GM21786 (cell line): ENCODE results near the gene INIP.

Source experiments
- ATAC-seq: cut with Tn5 transposase; IDR thresholded peaks from one replicate; pipeline ENCODE4 v1.9.1; 2021; ENCODE audit not compliant: unreplicated experiment

The INIP gene

GRCh38 chr9:112717661-112718331 lies at the start of gene INIP:
Gene INIP (minus strand): TSS chr9:112718117. CDS start chr9:112716485, 1,632 bp downstream.
- peak; percentile 96 for ATAC-seq

GRCh38 chr9:112765281-112765680 lies 47.4 kb upstream of the INIP start:
- no peak for ATAC-seq

DNA sequence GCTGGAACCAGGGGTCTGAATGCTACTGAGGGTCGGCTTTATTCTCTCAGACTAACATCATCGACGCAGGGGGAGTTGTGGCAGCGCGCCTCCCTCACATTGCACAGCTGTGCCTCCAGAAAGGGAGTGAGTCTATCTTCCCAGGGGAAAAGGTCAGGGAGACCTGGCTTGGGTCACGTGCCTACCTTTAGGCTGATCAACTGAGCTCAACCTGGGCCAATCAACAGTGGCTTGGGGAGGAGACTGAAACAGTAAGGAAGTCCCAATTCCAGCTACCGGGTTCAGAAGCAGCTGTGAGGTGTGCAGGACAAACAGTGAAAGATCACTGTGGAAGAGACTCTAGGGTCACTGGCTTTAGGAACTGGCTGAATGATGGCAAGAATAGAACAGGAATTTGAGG lies 46.9 kb upstream of the INIP start:
- no peak for ATAC-seq

GRCh38 chr9:112764344-112764743 lies 46.4 kb upstream of the INIP start:
- ATAC-seq, result no peak

DNA sequence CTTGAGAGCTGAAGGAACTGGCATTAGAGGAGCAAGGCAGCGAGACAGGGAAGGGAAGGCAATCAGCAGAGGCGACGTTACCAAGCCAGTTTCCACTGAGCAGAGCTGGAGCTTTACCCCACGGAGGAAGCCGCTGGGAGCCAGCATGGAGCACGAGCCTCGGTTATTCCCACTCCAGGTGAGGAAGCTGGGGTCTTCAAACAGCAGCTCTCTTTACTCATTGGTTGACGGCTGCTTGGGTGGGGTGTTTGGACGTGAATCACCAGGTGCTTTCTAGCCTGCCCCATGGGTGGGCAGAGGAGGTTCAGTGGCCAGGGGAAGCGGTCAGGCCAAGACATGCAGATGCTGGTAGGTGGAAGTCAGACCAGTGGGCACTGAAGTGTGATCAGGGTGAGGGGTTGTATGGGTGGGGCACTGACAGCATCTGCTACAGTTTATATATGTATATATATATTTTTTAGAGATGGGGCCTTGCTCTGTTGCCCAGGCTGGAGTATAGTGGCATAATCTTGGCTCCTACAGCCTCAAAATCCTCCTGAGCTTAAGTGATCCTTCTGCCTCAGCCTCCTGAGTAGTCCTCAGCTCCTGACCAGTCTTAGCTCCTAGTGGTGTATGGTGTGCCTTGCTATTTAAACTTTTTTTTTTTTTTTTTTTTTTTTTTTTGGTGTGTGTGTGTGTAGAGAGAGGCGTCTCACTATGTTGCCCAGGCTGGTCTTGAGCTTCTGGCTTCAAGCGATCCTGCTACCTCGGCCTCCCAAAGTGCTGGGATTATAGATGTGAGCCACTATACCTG lies 45.0 kb upstream of the INIP start:
- no peak for ATAC-seq

DNA sequence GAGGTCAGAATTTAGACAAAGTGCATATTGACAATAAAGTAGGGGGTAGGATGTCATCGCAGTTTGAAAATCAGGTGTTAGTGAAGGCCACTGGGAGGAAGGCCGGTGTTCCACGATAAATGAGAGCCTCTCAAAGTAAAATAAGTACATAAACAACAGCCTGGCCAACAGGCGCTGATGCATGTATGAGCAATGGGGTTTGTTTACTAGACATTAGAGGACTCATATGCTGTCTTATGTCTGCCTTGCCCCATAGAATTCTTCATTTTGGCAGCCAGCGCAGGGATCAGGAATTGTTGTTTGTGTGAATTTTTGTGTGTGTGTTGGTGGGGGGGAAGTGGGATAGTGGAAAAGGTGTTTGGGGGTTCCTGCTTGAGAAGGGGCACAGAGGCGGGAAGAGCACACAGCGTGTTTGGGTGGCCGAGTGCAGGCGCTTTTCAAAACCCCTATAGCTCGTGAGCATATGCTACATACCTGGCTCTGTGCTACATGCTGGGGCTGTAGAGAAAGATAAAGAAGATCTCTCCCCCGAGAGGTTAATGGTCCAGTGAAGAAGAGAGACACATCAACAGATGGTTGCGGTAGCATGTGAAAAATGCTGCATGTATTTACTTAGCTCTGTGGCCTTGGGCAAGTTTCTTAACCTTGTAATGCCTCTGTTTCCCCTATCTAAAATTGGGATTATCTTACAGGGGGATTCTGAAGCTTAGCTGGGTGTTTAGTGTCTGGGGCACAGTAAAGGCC lies 44.2 kb upstream of the INIP start:
- ATAC-seq, result no peak

GRCh38 chr9:112760821-112761220 lies 42.9 kb upstream of the INIP start:
- ATAC-seq, result no peak

GRCh38 chr9:112757940-112758339 lies 40.0 kb upstream of the INIP start:
- no peak for ATAC-seq

- ATAC-seq, result no peak
Measured at GRCh38 chr9:112757282-112757883, 39.5 kb upstream of the INIP start.

DNA sequence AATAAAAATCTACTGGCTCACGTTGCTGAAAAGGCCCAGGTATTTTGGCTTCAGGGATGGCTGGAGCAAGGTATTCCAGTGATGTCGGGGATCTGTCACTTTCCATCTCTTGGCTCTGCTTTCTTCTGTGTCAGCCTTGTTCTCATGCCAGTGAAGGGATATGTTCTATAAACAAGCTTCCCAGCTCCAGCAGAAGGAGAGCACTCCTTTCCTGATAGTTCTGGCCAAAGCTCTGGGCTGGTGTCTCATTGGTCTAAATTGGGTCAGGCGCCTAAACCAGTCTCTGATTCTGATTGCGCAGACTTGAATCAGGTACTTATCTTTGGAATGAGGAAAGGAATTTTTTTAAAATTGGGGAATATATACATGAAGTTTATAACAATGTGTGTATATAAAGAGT lies 37.8 kb upstream of the INIP start:
- no peak for ATAC-seq

- ATAC-seq, result no peak
Measured at GRCh38 chr9:112755016-112755427, 37.1 kb upstream of the INIP start.

- ATAC-seq, result no peak
Measured at GRCh38 chr9:112754578-112754977, 36.7 kb upstream of the INIP start.

- ATAC-seq, result no peak
Measured at GRCh38 chr9:112753725-112754124, 35.8 kb upstream of the INIP start.

- no peak for ATAC-seq
Measured at GRCh38 chr9:112752334-112753125, 34.6 kb upstream of the INIP start.

DNA sequence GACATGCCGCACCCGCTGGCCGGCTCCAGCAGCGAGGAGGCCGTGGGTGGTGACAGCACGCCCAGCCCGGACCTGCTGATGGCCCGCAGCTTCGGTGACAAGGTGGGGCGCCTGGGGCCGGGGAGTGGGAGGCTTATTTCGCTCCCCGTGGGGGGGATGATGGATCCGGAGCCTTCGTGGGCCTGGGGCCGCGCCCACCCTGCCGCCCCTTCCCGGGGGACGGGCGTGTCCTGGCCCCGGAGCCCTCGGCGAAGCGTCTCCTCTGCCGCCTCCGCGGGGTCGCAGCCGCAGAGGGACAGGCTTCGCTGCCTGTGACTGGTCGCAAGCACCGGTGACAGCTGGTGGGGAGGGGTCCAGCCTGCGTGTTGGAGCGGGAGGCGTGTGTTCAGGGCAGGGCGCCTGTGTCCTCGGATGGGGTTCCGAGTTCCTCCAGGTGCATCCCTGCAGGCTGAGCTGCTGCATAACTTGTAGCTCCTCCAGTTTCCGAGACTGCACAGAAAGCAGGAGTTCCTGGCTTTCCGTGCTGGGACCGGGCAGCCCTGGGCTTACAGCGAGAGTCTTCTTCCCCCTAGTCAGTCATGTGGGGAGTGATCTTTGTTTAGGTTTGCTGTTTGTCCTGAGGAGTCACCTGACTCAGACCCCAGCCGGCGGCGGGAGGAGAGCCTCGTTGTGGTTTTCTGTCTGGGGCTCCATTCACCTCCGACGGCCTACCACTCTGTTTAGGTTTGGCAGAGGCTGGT lies 33.3 kb upstream of the INIP start:
- ATAC-seq, result peak; percentile 42

DNA sequence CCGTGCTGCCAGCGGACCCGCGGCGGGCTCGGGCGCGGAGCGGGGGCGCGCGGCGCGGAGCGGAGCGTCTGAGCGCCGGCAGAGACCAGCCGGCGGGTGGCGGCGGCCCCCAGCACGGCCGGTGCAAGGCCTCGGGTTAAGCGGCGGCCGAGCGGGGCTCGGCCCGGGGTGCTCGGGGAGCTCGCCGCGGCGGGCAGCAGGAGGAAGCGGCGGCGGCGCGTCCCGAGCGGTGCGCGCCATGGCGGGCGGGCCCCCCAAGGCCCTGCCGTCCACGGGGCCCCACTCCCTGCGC lies 32.8 kb upstream of the INIP start:
- peak; percentile 33 for ATAC-seq

GRCh38 chr9:112750016-112750763 lies 32.3 kb upstream of the INIP start, which contains the start of gene SNX30:
Gene SNX30 (plus strand): TSS chr9:112750760. CDS start chr9:112751002, 242 bp downstream.
- peak; percentile 69 for ATAC-seq

GRCh38 chr9:112747094-112747493 lies 29.2 kb upstream of the INIP start:
- ATAC-seq, result no peak

- ATAC-seq, result no peak
Measured at GRCh38 chr9:112744177-112744576, 26.3 kb upstream of the INIP start.
